Measurements from ENCODE around the gene CNTN5. TPM values are rescaled to one million over a fixed set of nuclear protein-coding genes. Genes with fewer than 3 reads are reported as not detected.

CNTN5 gene
- total RNA-seq, 1 experiment from 2014 or later: not detected

- Histone ChIP-seq H3K4me2 (ENCODE audit: insufficient read depth, insufficient read length, low read length) (no peak overlapping the region), H3K56ac (ENCODE audit: insufficient read length, low read depth, low read length) (no peak overlapping the region), H3K9me3 (ENCODE audit: control insufficient read depth, low read depth, low read length) (no peaks in the 10 kb centered on the region), H4K20me1 (ENCODE audit: control insufficient read depth, insufficient read depth, insufficient read length) (no peaks in the 10 kb centered on the region), H3K9ac (ENCODE audit: extremely low read depth, insufficient read length, low read length) (no peak overlapping the region), H3K79me1 (ENCODE audit: insufficient read depth, low read depth, low read length, poor library complexity, severe bottlenecking) (no peaks in the 10 kb centered on the region), H3K4ac (ENCODE audit: low read depth, low read length) (no peak overlapping the region), H2BK5ac (ENCODE audit: insufficient read length, low read length) (no peak overlapping the region), H3T11ph (ENCODE audit: low read length) (no peak overlapping the region), H4K5ac (ENCODE audit: insufficient read length, low read depth, low read length) (no peak overlapping the region), H3K27ac (ENCODE audit: insufficient read length, low read depth, low read length) (no peak overlapping the region), H3K18ac (ENCODE audit: insufficient read length, low read depth, low read length) (no peak overlapping the region), H3K4me1 (ENCODE audit: insufficient read depth, low read length) (no peaks in the 10 kb centered on the region), H3K14ac (ENCODE audit: insufficient read depth, low read length) (no peak overlapping the region), H3K27me3 (ENCODE audit: insufficient read depth, low read length) (no peaks in the 10 kb centered on the region), H2BK15ac (ENCODE audit: low read depth, low read length) (no peak overlapping the region), H4K91ac (ENCODE audit: insufficient read length, low read depth, low read length) (no peak overlapping the region), H2BK12ac (ENCODE audit: insufficient read length, low read depth, low read length) (no peak overlapping the region), H2BK20ac (ENCODE audit: low read depth, low read length, poor library complexity, severe bottlenecking) (no peak overlapping the region), H3K23ac (ENCODE audit: insufficient read length, low read depth, low read length) (no peak overlapping the region), H3K79me2 (ENCODE audit: insufficient read depth, low read length) (no peaks in the 10 kb centered on the region), H2AFZ (ENCODE audit: low read length) (no peak overlapping the region), H3K23me2 (ENCODE audit: insufficient read length, low read depth, low read length, poor library complexity, severe bottlenecking) (no peaks in the 10 kb centered on the region), H4K8ac (replicated peaks; ENCODE audit: insufficient read length, low read depth, low read length) (no peak overlapping the region), H2BK120ac (ENCODE audit: low read depth, low read length, poor library complexity, severe bottlenecking) (no peak overlapping the region), H2AK5ac (ENCODE audit: insufficient read length, low read length) (no peak overlapping the region)
- Mint-ChIP-seq H3K36me3 (ENCODE audit: insufficient read depth in 1 of 3, low read depth in 3 of 3) (no peaks in the 10 kb centered on the region), H3K27ac (no peak overlapping the region), H3K27me3 (ENCODE audit: low read depth) (no peaks in the 10 kb centered on the region), H3K4me3 (no peak overlapping the region), H3K4me1 (peaks cover 13 to 16% of the 10 kb centered on the region in 2 experiments; a peak in 3 of 4 replicates), H3K9me3 (no peaks in the 10 kb centered on the region)
- DNase-seq: no peak
- no CpG with 5 or more reads among the region's 5 CpGs for WGBS (ENCODE audit: extremely low coverage, insufficient read length, low lambda C conversion rate)
- no peak for TF ChIP-seq CTCF (conservative IDR thresholded peaks at IDR 0.05)
Observed at GRCh38 chr11:99630629-99631028, 609.9 kb downstream of the CNTN5 start.
